Measurements from ENCODE around the gene MNX1.

GRCh38 chr7:156962145-156962544 is 48.3 kb downstream of the MNX1 start:
- no peak for TF ChIP-seq CTCF (IDR thresholded peaks at IDR 0.05; ENCODE audit: low read depth, low read length, missing input control)
- TF ChIP-seq JUND (IDR thresholded peaks at IDR 0.05) = no peak
- TF ChIP-seq GABPA (IDR thresholded peaks at IDR 0.05 in 1 of 2, conservative IDR thresholded peaks at IDR 0.05 in 1 of 2) = no peak
- no peak for TF ChIP-seq RAD21 (IDR thresholded peaks at IDR 0.05)
- no peak for TF ChIP-seq FOXA2 (IDR thresholded peaks at IDR 0.05)
- TF ChIP-seq YY1 (IDR thresholded peaks at IDR 0.05) = no peak
- TF ChIP-seq REST (IDR thresholded peaks at IDR 0.05) = no peak

Measured in liver (tissue), 3 donors.